GM12892 (cell line): ENCODE measurements around the gene RGPD3.

Experiments
- POLR2A ChIP-seq: IDR thresholded peaks from 2 replicates; pipeline ENCODE4 v1.6.1; 2011; ENCODE audit warnings: low read depth, low read length, control low read depth
- POLR2AphosphoS5 ChIP-seq: IDR thresholded peaks from 2 replicates; pipeline ENCODE4 v1.6.1; 2011; ENCODE audit warnings: low read depth, low read length, control low read depth

DNA sequence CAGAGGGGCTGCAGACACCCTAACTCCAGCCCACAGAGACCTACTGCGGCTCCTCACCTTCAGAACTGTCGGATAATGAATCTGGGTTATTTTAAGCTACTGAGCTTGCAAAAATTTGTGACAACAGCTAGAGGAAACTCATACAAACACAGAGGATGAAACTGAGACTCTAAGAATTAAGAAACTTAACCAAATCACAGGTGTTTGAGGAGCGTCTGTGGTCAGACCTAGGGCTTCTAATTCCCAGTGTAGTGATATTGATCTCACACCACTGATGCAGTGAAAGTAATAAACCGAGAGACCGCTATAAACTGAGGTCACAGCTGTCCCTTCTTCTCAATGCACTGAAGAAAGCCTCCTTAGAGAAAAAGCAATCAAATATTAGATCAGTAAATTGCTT lies 110.1 kb downstream of the RGPD3 start:
- TF ChIP-seq POLR2A (no peak), POLR2AphosphoS5 (no peak)
